Loucy (cell line): Measurements from ENCODE around the gene IDUA.

Experiments
- H2AFZ ChIP-seq: fragments of 200-600 bp; sonication (generic); 2 replicates; pipeline ENCODE4 v1.6.0; 2016; ENCODE audit warnings: antibody characterized with exemption, mild to moderate bottlenecking, low read length, moderate library complexity
- H3F3A ChIP-seq: fragments of 200-600 bp; 2 replicates; pipeline ENCODE4 v1.6.0; 2016; ENCODE audit warnings: antibody characterized with exemption, low read depth, mild to moderate bottlenecking
- H3K27me3 ChIP-seq: fragments of 200-600 bp; sonication (generic); 2 replicates; pipeline ENCODE4 v1.6.1; 2014; ENCODE audit warnings: low read length, mild to moderate bottlenecking; ENCODE audit not compliant: insufficient read depth, poor library complexity, severe bottlenecking
- H3K36me3 ChIP-seq: fragments of 200-600 bp; sonication (generic); 2 replicates; pipeline ENCODE4 v1.6.1; 2016; ENCODE audit warnings: low read length; ENCODE audit not compliant: insufficient read depth
- H3K4me1 ChIP-seq: fragments of 200-600 bp; sonication (generic); 2 replicates; pipeline ENCODE4 v1.5.1; 2014; ENCODE audit warnings: low read length, mild to moderate bottlenecking; ENCODE audit not compliant: insufficient read depth, poor library complexity, severe bottlenecking
- H3K4me2 ChIP-seq: fragments of 200-600 bp; sonication (generic); 2 replicates; pipeline ENCODE4 v1.6.0; 2014; ENCODE audit warnings: antibody characterized with exemption, low read length, low read depth, mild to moderate bottlenecking; ENCODE audit not compliant: poor library complexity, severe bottlenecking
- H3K4me3 ChIP-seq: fragments of 200-600 bp; sonication (generic); 2 replicates; pipeline ENCODE4 v1.5.1; 2014; ENCODE audit warnings: low read length, mild to moderate bottlenecking, mixed read lengths; ENCODE audit not compliant: poor library complexity, severe bottlenecking
- H3K79me2 ChIP-seq: fragments of 200-600 bp; sonication (generic); 2 replicates; pipeline ENCODE4 v1.6.1; 2014; ENCODE audit warnings: low read length; ENCODE audit not compliant: insufficient read depth
- H3K9ac ChIP-seq: fragments of 200-600 bp; sonication (generic); 2 replicates; pipeline ENCODE4 v1.6.0; 2014; ENCODE audit warnings: mild to moderate bottlenecking, low read depth, low read length, moderate library complexity; ENCODE audit not compliant: poor library complexity, severe bottlenecking
- H3K9me2 ChIP-seq: fragments of 200-600 bp; sonication (generic); replicated peaks from 2 replicates; pipeline ENCODE4 v1.6.1; 2016; ENCODE audit warnings: low read depth, low read length, mixed read lengths
- H3K9me3 ChIP-seq: fragments of 200-600 bp; sonication (generic); 2 replicates; pipeline ENCODE4 v1.6.1; 2014; ENCODE audit warnings: mild to moderate bottlenecking, antibody characterized with exemption, low read length, low read depth; ENCODE audit not compliant: insufficient read depth
- H4K20me1 ChIP-seq: fragments of 200-600 bp; sonication (generic); 2 replicates; pipeline ENCODE4 v1.6.0; 2014; ENCODE audit warnings: antibody characterized with exemption, low read length, mild to moderate bottlenecking; ENCODE audit not compliant: insufficient read depth, poor library complexity, severe bottlenecking
- EZH2phosphoT487 ChIP-seq: fragments of 200-600 bp; IDR thresholded peaks from 2 replicates; pipeline ENCODE4 v1.6.1; 2018; ENCODE audit warnings: antibody characterized with exemption, mild to moderate bottlenecking, moderate library complexity, borderline replicate concordance
- TF ChIP-seq, protein P1 (sequence below): fragments of 200-600 bp; sonication (generic); conservative IDR thresholded peaks from 2 replicates; pipeline ENCODE4 v1.5.1; 2014; ENCODE audit warnings: mild to moderate bottlenecking, antibody characterized with exemption, low read length

The IDUA gene

DNA sequence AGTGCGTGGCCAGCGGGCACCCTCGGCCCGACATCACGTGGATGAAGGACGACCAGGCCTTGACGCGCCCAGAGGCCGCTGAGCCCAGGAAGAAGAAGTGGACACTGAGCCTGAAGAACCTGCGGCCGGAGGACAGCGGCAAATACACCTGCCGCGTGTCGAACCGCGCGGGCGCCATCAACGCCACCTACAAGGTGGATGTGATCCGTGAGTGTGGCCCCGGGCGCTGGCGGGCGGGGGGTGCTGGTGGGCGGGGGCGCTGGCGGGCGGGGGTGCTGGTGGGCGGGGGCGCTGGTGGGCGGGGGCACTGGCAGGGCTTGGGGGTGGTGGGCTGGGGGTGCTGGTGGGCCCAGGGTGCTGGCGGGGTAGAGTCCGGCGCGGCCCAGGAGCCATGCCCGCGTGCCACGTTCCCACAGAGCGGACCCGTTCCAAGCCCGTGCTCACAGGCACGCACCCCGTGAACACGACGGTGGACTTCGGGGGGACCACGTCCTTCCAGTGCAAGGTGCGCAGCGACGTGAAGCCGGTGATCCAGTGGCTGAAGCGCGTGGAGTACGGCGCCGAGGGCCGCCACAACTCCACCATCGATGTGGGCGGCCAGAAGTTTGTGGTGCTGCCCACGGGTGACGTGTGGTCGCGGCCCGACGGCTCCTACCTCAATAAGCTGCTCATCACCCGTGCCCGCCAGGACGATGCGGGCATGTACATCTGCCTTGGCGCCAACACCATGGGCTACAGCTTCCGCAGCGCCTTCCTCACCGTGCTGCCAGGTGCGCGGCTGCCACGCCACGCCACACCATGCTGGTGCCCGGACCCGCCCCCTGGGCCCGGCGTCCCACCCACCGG lies 37.3 kb downstream of the IDUA start:
- peaks cover 3% of the 10 kb centered on the region for H4K20me1 ChIP-seq
- H3K79me2 ChIP-seq = no peaks in the 10 kb centered on the region
- no peak overlapping the region for H3K9ac ChIP-seq
- no peak overlapping the region for H3K4me3 ChIP-seq
- H3K4me2 ChIP-seq = no peak overlapping the region
- peaks cover 17% of the 10 kb centered on the region; the same call in 1 of the 2 replicates for H3K36me3 ChIP-seq
- H3K4me1 ChIP-seq = no peaks in the 10 kb centered on the region
- TF ChIP-seq, protein P1, sequence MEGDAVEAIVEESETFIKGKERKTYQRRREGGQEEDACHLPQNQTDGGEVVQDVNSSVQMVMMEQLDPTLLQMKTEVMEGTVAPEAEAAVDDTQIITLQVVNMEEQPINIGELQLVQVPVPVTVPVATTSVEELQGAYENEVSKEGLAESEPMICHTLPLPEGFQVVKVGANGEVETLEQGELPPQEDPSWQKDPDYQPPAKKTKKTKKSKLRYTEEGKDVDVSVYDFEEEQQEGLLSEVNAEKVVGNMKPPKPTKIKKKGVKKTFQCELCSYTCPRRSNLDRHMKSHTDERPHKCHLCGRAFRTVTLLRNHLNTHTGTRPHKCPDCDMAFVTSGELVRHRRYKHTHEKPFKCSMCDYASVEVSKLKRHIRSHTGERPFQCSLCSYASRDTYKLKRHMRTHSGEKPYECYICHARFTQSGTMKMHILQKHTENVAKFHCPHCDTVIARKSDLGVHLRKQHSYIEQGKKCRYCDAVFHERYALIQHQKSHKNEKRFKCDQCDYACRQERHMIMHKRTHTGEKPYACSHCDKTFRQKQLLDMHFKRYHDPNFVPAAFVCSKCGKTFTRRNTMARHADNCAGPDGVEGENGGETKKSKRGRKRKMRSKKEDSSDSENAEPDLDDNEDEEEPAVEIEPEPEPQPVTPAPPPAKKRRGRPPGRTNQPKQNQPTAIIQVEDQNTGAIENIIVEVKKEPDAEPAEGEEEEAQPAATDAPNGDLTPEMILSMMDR = no peak
- TF ChIP-seq EZH2phosphoT487 = no peak
- H2AFZ ChIP-seq = no peak overlapping the region
- H3K9me2 ChIP-seq = no peaks in the 10 kb centered on the region
- no peaks in the 10 kb centered on the region for H3F3A ChIP-seq
- no peaks in the 10 kb centered on the region for H3K9me3 ChIP-seq
- no peaks in the 10 kb centered on the region for H3K27me3 ChIP-seq

DNA sequence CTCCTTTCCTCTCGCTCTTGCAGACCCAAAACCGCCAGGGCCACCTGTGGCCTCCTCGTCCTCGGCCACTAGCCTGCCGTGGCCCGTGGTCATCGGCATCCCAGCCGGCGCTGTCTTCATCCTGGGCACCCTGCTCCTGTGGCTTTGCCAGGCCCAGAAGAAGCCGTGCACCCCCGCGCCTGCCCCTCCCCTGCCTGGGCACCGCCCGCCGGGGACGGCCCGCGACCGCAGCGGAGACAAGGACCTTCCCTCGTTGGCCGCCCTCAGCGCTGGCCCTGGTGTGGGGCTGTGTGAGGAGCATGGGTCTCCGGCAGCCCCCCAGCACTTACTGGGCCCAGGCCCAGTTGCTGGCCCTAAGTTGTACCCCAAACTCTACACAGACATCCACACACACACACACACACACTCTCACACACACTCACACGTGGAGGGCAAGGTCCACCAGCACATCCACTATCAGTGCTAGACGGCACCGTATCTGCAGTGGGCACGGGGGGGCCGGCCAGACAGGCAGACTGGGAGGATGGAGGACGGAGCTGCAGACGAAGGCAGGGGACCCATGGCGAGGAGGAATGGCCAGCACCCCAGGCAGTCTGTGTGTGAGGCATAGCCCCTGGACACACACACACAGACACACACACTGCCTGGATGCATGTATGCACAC lies 38.2 kb downstream of the IDUA start:
- Histone ChIP-seq H3K79me2 (no peaks in the 10 kb centered on the region), H3K9me2 (no peaks in the 10 kb centered on the region), H3K4me2 (no peak overlapping the region), H3K9me3 (no peaks in the 10 kb centered on the region), H3F3A (no peaks in the 10 kb centered on the region), H3K27me3 (no peaks in the 10 kb centered on the region), H3K36me3 (peaks cover 17% of the 10 kb centered on the region; the same call in 1 of the 2 replicates), H3K4me3 (no peak overlapping the region), H2AFZ (no peak overlapping the region), H3K4me1 (no peaks in the 10 kb centered on the region), H3K9ac (no peak overlapping the region), H4K20me1 (no peaks in the 10 kb centered on the region)
- TF ChIP-seq, protein P1 = no peak
- no peak for TF ChIP-seq EZH2phosphoT487

DNA sequence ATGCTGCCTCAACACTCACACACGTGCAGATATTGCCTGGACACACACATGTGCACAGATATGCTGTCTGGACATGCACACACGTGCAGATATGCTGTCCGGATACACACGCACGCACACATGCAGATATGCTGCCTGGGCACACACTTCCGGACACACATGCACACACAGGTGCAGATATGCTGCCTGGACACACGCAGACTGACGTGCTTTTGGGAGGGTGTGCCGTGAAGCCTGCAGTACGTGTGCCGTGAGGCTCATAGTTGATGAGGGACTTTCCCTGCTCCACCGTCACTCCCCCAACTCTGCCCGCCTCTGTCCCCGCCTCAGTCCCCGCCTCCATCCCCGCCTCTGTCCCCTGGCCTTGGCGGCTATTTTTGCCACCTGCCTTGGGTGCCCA lies 39.3 kb downstream of the IDUA start:
- no peak overlapping the region for H3K9ac ChIP-seq
- TF ChIP-seq, protein P1 = no peak
- TF ChIP-seq EZH2phosphoT487 = no peak
- no peaks in the 10 kb centered on the region for H3K27me3 ChIP-seq
- H3K4me3 ChIP-seq = no peak overlapping the region
- H2AFZ ChIP-seq = no peak overlapping the region
- no peaks in the 10 kb centered on the region for H3K79me2 ChIP-seq
- H4K20me1 ChIP-seq = no peaks in the 10 kb centered on the region
- no peaks in the 10 kb centered on the region for H3F3A ChIP-seq
- H3K9me3 ChIP-seq = no peaks in the 10 kb centered on the region
- H3K4me1 ChIP-seq = no peaks in the 10 kb centered on the region
- H3K4me2 ChIP-seq = no peak overlapping the region
- H3K9me2 ChIP-seq = no peaks in the 10 kb centered on the region
- peaks cover 17% of the 10 kb centered on the region; the same call in 1 of the 2 replicates for H3K36me3 ChIP-seq
